HL-60 (cell line): ENCODE results near the gene SUFU.
A peak's percentile ranks its signal among the peaks of the same experiment; 100 is the strongest.

ENCODE experiments used
- DNase-seq, 2 experiments: peaks; one replicate each; pipeline ENCODE4 v3.0.0-alpha.2; 2010 to 2020; ENCODE audit warnings: low read depth in 1 of 2, low spot score in 1 of 2
- H3K27ac ChIP-seq: fragments of 250-450 bp; sonication (Bioruptor Pico); replicated peaks from 2 replicates; pipeline ENCODE4 v1.5.1; 2020; ENCODE audit warnings: mild to moderate bottlenecking, moderate library complexity
- H3K27me3 ChIP-seq: fragments of 250-450 bp; sonication (Bioruptor Pico); 2 replicates; pipeline ENCODE4 v1.5.1; 2021; ENCODE audit warnings: mild to moderate bottlenecking, moderate library complexity; ENCODE audit not compliant: insufficient read depth, poor library complexity, severe bottlenecking
- H3K4me3 ChIP-seq: replicated peaks from 2 replicates; pipeline ENCODE4 v1.5.1; 2011; ENCODE audit warnings: mild to moderate bottlenecking, control low read depth, low read length; ENCODE audit not compliant: insufficient read depth
- CTCF ChIP-seq: IDR thresholded peaks from one replicate; pipeline ENCODE4 v1.5.1; 2011; ENCODE audit warnings: low read length, control low read depth, inconsistent platforms; ENCODE audit not compliant: insufficient read depth
- GABPA ChIP-seq: IDR thresholded peaks from 2 replicates; pipeline ENCODE4 v1.6.1; 2012; ENCODE audit warnings: low read depth
- POLR2AphosphoS5 ChIP-seq: IDR thresholded peaks from 2 replicates; pipeline ENCODE4 v1.6.1; 2012; ENCODE audit warnings: low read depth
- SPI1 ChIP-seq: IDR thresholded peaks from 2 replicates; pipeline ENCODE4 v1.6.1; 2012; ENCODE audit warnings: low read depth, mild to moderate bottlenecking, borderline replicate concordance
- TF ChIP-seq, protein P1 (sequence below): IDR thresholded peaks from 2 replicates; pipeline ENCODE4 v1.6.1; 2012; ENCODE audit warnings: low read depth; ENCODE audit not compliant: insufficient replicate concordance

SUFU gene

GRCh38 chr10:102668326-102669107 lies 164.7 kb downstream of the SUFU start:
- no peak for DNase-seq
- H3K27me3 ChIP-seq, result no peaks in the 10 kb centered on the region
- H3K27ac ChIP-seq, result no peak overlapping the region
- H3K4me3 ChIP-seq, result no peak overlapping the region
- TF ChIP-seq GABPA, result no peak
- TF ChIP-seq SPI1, result no peak
- TF ChIP-seq CTCF, result no peak
- no peak for TF ChIP-seq POLR2AphosphoS5
- TF ChIP-seq, protein P1, sequence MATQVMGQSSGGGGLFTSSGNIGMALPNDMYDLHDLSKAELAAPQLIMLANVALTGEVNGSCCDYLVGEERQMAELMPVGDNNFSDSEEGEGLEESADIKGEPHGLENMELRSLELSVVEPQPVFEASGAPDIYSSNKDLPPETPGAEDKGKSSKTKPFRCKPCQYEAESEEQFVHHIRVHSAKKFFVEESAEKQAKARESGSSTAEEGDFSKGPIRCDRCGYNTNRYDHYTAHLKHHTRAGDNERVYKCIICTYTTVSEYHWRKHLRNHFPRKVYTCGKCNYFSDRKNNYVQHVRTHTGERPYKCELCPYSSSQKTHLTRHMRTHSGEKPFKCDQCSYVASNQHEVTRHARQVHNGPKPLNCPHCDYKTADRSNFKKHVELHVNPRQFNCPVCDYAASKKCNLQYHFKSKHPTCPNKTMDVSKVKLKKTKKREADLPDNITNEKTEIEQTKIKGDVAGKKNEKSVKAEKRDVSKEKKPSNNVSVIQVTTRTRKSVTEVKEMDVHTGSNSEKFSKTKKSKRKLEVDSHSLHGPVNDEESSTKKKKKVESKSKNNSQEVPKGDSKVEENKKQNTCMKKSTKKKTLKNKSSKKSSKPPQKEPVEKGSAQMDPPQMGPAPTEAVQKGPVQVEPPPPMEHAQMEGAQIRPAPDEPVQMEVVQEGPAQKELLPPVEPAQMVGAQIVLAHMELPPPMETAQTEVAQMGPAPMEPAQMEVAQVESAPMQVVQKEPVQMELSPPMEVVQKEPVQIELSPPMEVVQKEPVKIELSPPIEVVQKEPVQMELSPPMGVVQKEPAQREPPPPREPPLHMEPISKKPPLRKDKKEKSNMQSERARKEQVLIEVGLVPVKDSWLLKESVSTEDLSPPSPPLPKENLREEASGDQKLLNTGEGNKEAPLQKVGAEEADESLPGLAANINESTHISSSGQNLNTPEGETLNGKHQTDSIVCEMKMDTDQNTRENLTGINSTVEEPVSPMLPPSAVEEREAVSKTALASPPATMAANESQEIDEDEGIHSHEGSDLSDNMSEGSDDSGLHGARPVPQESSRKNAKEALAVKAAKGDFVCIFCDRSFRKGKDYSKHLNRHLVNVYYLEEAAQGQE, result no peak

DNA sequence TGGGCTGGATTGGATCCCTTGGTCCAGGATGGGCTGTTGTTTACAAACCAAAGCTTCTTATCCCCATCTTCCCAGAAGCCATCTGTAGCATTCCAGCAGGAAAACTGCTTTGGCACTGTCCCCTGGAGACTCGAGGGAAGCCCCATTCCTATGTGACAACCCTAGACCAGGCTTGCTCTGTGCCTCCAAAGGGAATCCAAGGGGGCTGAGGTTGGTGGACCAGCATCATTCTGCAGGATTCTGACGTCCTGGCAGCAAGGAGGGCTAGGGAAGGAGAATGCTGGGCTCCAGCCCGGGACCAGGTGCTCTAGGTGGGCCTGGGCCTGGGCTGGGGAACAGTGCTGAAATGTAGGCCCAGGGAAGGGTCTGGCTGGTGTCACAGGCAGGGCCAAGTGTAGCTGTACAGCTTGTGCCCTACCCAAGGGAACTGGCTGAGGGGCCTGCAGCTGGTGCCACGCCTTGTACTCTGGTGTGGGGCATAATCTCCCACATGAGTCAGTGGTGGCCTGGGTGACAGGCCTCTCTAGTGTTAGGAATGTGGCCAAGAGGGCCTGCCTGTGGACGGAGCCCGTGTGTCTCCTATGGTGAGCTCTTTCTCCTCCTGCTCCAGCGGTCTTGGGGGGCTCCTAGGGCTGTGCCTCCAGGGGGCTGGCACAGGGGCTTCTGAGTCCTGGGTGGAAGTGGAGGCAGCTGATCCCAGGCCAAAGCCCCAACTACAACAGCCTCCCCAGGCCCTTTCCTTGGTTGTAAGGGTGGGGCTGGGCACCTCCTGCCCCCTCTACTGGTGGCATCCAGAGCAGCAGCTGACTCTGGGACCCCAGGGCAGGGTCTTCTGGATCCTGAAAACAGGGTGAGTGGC lies 165.7 kb downstream of the SUFU start:
- no peaks in the 10 kb centered on the region for H3K27me3 ChIP-seq
- no peak overlapping the region for H3K4me3 ChIP-seq
- no peak overlapping the region for H3K27ac ChIP-seq
- DNase-seq, result no peak
- TF ChIP-seq GABPA (no peak), CTCF (peak; percentile 10)

GRCh38 chr10:102670065-102670670 lies 166.4 kb downstream of the SUFU start:
- no peak overlapping the region for H3K27ac ChIP-seq
- TF ChIP-seq, protein P1, result no peak
- TF ChIP-seq GABPA (no peak), POLR2AphosphoS5 (no peak), CTCF (no peak), SPI1 (no peak)

More at GRCh38 chr10:102670065-102670670, 166.4 kb downstream of the SUFU start:
- DNase-seq, result no peak
- no peak overlapping the region for H3K4me3 ChIP-seq
- H3K27me3 ChIP-seq, result no peaks in the 10 kb centered on the region
